K562 (cell line): ENCODE data around the gene PPP4R3B. TPM values are rescaled to one million over a fixed set of nuclear protein-coding genes. Genes with fewer than 3 reads are reported as not detected.
A peak's percentile ranks its signal among the peaks of the same experiment; 100 is the strongest.

Experiments
- ATF7 ChIP-seq: fragments of 450-650 bp; IDR thresholded peaks from 2 replicates; pipeline ENCODE4 v1.7.1; 2014; ENCODE audit warnings: mild to moderate bottlenecking, moderate library complexity
- BRD9 ChIP-seq: fragments of 450-650 bp; IDR thresholded peaks from 2 replicates; pipeline ENCODE4 v1.6.1; 2018; ENCODE audit warnings: low read depth; ENCODE audit not compliant: partially characterized antibody
- C11orf30 ChIP-seq: fragments of 450-650 bp; IDR thresholded peaks from 2 replicates; pipeline ENCODE4 v1.6.1; 2016; ENCODE audit warnings: low read depth, mild to moderate bottlenecking
- FOSL1 ChIP-seq: fragments of 200-800 bp; sonication (Bioruptor generic); conservative IDR thresholded peaks from 2 replicates; pipeline ENCODE4 v1.6.1; 2016; ENCODE audit warnings: missing genetic modification characterization, missing compliant biosample characterization
- HNRNPK ChIP-seq: fragments of 200-400 bp; formaldehyde crosslinking; IDR thresholded peaks from one replicate; pipeline ENCODE4 v1.6.1; 2018; ENCODE audit warnings: mild to moderate bottlenecking, low read depth, low read length; ENCODE audit not compliant: poor library complexity, severe bottlenecking
- MTF1 ChIP-seq: fragments of 250-450 bp; sonication (Bioruptor Pico); IDR thresholded peaks from 2 replicates; pipeline ENCODE4 v1.9.0; 2021; ENCODE audit warnings: moderate library complexity, mild to moderate bottlenecking, inconsistent platforms, borderline replicate concordance
- NCOR1 ChIP-seq: fragments of 450-650 bp; IDR thresholded peaks from 2 replicates; pipeline ENCODE4 v1.6.1; 2016; ENCODE audit warnings: mild to moderate bottlenecking, moderate library complexity
- RBM39 ChIP-seq: fragments of 200-400 bp; formaldehyde crosslinking; optimal IDR thresholded peaks from 2 replicates; pipeline ENCODE3; 2018; ENCODE audit warnings: low read depth, low read length
- SMAD3 ChIP-seq: fragments of 450-650 bp; formaldehyde crosslinking; conservative IDR thresholded peaks from 2 replicates; pipeline ENCODE4 v1.4.0; 2020; ENCODE audit warnings: mild to moderate bottlenecking
- SMAD4 ChIP-seq: fragments of 250-450 bp; sonication (Bioruptor Pico); conservative IDR thresholded peaks from 2 replicates; pipeline ENCODE4 v1.8.0; 2021; ENCODE audit warnings: inconsistent platforms, mild to moderate bottlenecking, moderate library complexity
- SRSF1 ChIP-seq: fragments of 200-400 bp; formaldehyde crosslinking; IDR thresholded peaks from 2 replicates; pipeline ENCODE4 v1.6.1; 2017; ENCODE audit warnings: mild to moderate bottlenecking, low read depth, low read length, moderate library complexity
- TBP ChIP-seq: optimal IDR thresholded peaks from 2 replicates; pipeline ENCODE3; 2011; ENCODE audit warnings: low read depth, low read length, improper control_type of control experiment
- TEAD1 ChIP-seq, 2 experiments: fragments of 450-650 bp in 1 of 2; sonication (generic) in 1 of 2; formaldehyde crosslinking; IDR thresholded peaks; 2 replicates each; pipeline versions ENCODE4 v1.4.0 to v1.8.0; 2020 to 2022; ENCODE audit warnings: mild to moderate bottlenecking in 2 of 2, missing genetic modification reagents in 1 of 2
- THRAP3 ChIP-seq: fragments of 450-650 bp; IDR thresholded peaks from 2 replicates; pipeline ENCODE4 v1.6.1; 2016; ENCODE audit warnings: mild to moderate bottlenecking, inconsistent platforms, borderline replicate concordance
- TRIM24 ChIP-seq, 2 experiments: fragments of 450-650 bp; IDR thresholded peaks; 2 replicates each; pipeline ENCODE4 v1.6.1; 2016
- ZNF668 ChIP-seq: fragments of 250-450 bp; sonication (Bioruptor Pico); IDR thresholded peaks from 2 replicates; pipeline ENCODE4 v1.8.0; 2022; ENCODE audit warnings: mild to moderate bottlenecking, inconsistent platforms
- polyA plus RNA-seq, 8 experiments: library from polyadenylated mRNA; depleted of rRNA in 4 of 8; stranded (reverse) in 5 of 8; unstranded in 3 of 8; fragments of >200 nt; fragmentation: Nextera tagmentation in 2 of 8; fragmentation: Illumina TruSeq in 1 of 8; extraction: Ambion mirVana in 2 of 8; extraction: Trizol in 1 of 8; gene quantifications; 2 replicates each; pipeline versions ENCODE4 v1.2.1 to v1.2.3, GENCODE V29; 2011 to 2014; ENCODE audit warnings: inconsistent platforms in 1 of 8, missing spikeins in 1 of 8
- total RNA-seq, 7 experiments: library from RNA; depleted of rRNA in 6 of 7; stranded (reverse); fragments of >200 nt in 6 of 7; fragmentation: Illumina TruSeq in 2 of 7; extraction: Trizol in 2 of 7; gene quantifications; 2 replicates each; pipeline versions ENCODE4 v1.2.1 to v1.2.3, GENCODE V29; 2011 to 2021; ENCODE audit warnings: low replicate concordance in 1 of 7
- TF ChIP-seq, protein P1 (sequence below): fragments of 450-650 bp; formaldehyde crosslinking; IDR thresholded peaks from 2 replicates; pipeline ENCODE4 v1.4.0; 2022; ENCODE audit warnings: mild to moderate bottlenecking, moderate library complexity
- TF ChIP-seq, protein P2 (sequence below): fragments of 450-650 bp; IDR thresholded peaks from 2 replicates; pipeline ENCODE4 v1.6.1; 2014; ENCODE audit warnings: low read depth, mild to moderate bottlenecking, moderate library complexity, borderline replicate concordance
- TF ChIP-seq, protein P3 (sequence below): fragments of 250-450 bp; sonication (Bioruptor Pico); IDR thresholded peaks from 2 replicates; pipeline ENCODE4 v1.9.0; 2021; ENCODE audit warnings: mild to moderate bottlenecking
- TF ChIP-seq, protein P4 (sequence below): sonication (generic); formaldehyde crosslinking; IDR thresholded peaks from 2 replicates; pipeline ENCODE4 v1.8.0; 2022; ENCODE audit warnings: mild to moderate bottlenecking, missing genetic modification reagents, borderline replicate concordance
- TF ChIP-seq, protein P5 (sequence below): fragments of 450-650 bp; conservative IDR thresholded peaks from 2 replicates; pipeline ENCODE4 v1.6.1; 2016; ENCODE audit warnings: missing genetic modification characterization, low read depth, mild to moderate bottlenecking, control low read depth, missing compliant biosample characterization

Gene PPP4R3B
- total and polyA plus RNA-seq, 9 of the 15 experiments (the other 6 are each of a cell fraction or from before 2014, with no cell fraction given), result 13.2 to 59.2 (median 41.9) TPM

DNA sequence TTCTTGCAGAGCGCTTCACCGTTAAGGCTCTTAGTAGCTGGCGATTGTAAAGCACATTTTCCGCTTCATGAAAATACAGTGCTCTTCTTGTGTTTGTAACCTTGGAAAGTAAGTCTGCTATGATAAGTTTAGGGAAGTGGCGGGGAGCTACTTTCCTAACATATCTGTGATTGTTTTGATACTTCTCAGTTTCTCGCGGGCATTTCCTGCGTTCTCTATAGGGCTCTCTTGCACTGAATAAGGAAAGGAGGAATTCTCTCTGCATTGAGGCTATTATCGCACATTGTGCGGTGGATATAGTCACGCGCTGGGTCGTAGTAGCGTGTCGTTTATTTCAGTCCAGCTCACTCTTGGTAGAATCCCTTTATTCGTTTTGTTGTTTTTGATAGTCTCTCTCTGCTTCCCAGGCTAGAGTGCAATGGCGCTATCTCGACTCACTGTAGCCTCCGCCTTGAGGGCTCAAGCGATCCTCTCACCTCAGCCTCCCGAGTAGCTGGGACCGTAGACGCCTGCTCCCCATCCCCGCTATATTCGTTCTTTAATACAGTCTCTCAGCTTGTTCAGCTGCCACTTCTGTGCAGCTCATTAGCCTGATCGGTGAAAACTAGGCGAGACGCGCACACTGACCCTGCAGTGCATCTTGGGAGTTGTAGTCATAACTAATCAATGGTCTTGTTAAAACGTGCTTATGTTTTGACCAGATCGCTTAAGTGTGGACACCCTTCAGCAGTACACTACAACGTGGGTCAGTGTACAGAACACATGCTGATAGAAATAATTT is 1.0 kb upstream of the PPP4R3B start (continued):
- TF ChIP-seq FOSL1 (tag) (0 out of 2 replicates have a peak, but pooled peaks have one; percentile 52), SMAD3 (CRISPR knock-in tag) (no peak), MTF1 (no peak), SRSF1 (no peak), THRAP3 (no peak), RBM39 (no peak), BRD9 (no peak), TEAD1 (CRISPR knock-in tag; IDR thresholded peaks at IDR 0.05) (no peak), TRIM24 (IDR thresholded peaks at IDR 0.05) (no peak), SMAD4 (CRISPR knock-in tag) (no peak), TBP (peak; percentile 61), HNRNPK (no peak), ATF7 (peak; percentile 10; the same call in 1 of the 2 replicates), C11orf30 (no peak), ZNF668 (no peak), NCOR1 (no peak)
- TF ChIP-seq, protein P1, sequence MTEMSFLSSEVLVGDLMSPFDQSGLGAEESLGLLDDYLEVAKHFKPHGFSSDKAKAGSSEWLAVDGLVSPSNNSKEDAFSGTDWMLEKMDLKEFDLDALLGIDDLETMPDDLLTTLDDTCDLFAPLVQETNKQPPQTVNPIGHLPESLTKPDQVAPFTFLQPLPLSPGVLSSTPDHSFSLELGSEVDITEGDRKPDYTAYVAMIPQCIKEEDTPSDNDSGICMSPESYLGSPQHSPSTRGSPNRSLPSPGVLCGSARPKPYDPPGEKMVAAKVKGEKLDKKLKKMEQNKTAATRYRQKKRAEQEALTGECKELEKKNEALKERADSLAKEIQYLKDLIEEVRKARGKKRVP (CRISPR knock-in tag), result no peak
- TF ChIP-seq, protein P2, sequence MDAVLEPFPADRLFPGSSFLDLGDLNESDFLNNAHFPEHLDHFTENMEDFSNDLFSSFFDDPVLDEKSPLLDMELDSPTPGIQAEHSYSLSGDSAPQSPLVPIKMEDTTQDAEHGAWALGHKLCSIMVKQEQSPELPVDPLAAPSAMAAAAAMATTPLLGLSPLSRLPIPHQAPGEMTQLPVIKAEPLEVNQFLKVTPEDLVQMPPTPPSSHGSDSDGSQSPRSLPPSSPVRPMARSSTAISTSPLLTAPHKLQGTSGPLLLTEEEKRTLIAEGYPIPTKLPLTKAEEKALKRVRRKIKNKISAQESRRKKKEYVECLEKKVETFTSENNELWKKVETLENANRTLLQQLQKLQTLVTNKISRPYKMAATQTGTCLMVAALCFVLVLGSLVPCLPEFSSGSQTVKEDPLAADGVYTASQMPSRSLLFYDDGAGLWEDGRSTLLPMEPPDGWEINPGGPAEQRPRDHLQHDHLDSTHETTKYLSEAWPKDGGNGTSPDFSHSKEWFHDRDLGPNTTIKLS, result peak; percentile 20; the same call in 1 of the 2 replicates
- TF ChIP-seq, protein P3, sequence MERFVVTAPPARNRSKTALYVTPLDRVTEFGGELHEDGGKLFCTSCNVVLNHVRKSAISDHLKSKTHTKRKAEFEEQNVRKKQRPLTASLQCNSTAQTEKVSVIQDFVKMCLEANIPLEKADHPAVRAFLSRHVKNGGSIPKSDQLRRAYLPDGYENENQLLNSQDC (CRISPR knock-in tag), result no peak
- TF ChIP-seq, protein P4, sequence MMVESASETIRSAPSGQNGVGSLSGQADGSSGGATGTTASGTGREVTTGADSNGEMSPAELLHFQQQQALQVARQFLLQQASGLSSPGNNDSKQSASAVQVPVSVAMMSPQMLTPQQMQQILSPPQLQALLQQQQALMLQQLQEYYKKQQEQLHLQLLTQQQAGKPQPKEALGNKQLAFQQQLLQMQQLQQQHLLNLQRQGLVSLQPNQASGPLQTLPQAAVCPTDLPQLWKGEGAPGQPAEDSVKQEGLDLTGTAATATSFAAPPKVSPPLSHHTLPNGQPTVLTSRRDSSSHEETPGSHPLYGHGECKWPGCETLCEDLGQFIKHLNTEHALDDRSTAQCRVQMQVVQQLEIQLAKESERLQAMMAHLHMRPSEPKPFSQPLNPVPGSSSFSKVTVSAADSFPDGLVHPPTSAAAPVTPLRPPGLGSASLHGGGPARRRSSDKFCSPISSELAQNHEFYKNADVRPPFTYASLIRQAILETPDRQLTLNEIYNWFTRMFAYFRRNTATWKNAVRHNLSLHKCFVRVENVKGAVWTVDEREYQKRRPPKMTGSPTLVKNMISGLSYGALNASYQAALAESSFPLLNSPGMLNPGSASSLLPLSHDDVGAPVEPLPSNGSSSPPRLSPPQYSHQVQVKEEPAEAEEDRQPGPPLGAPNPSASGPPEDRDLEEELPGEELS (CRISPR knock-in tag), result no peak
- TF ChIP-seq, protein P5, sequence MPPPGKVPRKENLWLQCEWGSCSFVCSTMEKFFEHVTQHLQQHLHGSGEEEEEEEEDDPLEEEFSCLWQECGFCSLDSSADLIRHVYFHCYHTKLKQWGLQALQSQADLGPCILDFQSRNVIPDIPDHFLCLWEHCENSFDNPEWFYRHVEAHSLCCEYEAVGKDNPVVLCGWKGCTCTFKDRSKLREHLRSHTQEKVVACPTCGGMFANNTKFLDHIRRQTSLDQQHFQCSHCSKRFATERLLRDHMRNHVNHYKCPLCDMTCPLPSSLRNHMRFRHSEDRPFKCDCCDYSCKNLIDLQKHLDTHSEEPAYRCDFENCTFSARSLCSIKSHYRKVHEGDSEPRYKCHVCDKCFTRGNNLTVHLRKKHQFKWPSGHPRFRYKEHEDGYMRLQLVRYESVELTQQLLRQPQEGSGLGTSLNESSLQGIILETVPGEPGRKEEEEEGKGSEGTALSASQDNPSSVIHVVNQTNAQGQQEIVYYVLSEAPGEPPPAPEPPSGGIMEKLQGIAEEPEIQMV (tag), result no peak
